Stromal cell of bone marrow (primary cell): ENCODE measurements around the gene PHACTR3.

Experiments used
- DNase-seq: peaks from one replicate; pipeline ENCODE4 v3.0.0-alpha.2; 2012; ENCODE audit warnings: low read depth

PHACTR3 gene

DNA sequence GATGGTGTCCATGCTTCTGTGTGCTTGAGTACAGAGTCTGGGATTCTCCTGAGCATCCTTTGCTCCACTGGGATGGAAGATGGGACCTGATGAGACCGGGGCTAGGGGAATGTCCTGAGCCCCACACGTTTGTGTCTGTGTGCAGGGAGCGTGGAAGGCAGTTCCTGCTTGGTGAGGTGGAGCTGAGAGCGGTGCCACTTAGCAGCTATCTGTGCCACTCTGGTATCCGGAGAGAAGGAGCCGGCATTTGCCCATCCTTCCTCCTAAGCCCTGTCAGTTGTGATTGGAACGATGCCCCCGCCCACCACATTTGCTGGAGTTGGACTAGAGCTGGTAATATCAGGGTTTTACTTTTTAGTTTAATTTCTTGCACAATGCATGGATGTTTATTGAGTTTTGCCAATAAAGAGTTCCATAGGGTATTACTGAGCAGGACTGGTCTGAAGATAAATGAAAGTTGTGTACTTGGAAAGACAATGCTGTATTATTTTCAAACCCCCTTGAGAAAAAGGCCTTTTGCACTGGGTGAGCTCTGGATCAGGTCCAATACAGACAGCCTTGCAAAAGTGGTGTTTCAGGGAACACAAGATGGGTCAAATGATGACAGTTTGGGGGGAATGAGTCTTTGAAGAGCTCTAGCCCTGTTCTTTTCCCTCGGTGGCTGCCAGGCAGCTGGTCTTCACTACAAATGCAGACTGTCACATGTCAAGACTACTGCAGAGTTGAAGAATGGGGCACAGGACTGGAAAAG lies 198.3 kb downstream of the PHACTR3 start:
- DNase-seq: no peak

GRCh38 chr20:59804347-59804746 lies 200.0 kb downstream of the PHACTR3 start:
- no peak for DNase-seq

GRCh38 chr20:59804871-59805665 lies 200.7 kb downstream of the PHACTR3 start:
- DNase-seq: no peak

- no peak for DNase-seq
These were observed 201.6 kb downstream of the PHACTR3 start for GRCh38 chr20:59805786-59806577.

- no peak for DNase-seq
These were observed 202.2 kb downstream of the PHACTR3 start for GRCh38 chr20:59806578-59806975.

GRCh38 chr20:59807909-59808728 lies 203.8 kb downstream of the PHACTR3 start:
- no peak for DNase-seq

DNA sequence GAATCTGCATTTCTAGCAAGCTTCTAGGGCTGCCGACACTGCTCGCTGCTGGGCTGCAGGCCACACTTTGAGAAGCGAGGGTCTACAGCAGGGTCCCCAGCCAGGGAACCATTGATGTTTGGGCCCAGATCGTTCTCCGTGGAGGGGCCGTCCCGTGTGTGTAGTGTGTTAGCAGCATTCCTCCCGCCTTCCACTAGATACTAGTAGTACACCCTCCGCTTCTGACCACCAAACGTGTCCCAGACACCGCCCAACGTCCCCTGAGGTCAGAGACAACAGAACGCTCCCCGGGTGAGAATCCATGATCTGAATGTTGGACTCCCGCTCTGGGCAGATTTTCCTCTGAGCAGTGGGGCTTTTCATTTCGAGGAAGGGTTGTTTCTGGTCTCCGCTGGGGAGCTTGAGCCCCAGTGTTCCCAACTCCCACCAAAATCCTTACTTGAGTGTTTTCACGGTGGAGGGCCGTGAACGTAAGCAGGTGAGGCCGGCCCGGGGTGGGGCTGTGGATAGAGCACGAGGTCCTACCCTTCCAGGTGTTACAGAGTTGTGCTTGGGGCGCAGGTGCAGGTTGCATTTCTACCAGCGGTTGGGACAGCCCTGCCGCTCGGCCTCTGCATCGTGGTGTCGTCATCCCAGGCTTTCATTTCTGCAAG lies 204.5 kb downstream of the PHACTR3 start:
- no peak for DNase-seq

DNA sequence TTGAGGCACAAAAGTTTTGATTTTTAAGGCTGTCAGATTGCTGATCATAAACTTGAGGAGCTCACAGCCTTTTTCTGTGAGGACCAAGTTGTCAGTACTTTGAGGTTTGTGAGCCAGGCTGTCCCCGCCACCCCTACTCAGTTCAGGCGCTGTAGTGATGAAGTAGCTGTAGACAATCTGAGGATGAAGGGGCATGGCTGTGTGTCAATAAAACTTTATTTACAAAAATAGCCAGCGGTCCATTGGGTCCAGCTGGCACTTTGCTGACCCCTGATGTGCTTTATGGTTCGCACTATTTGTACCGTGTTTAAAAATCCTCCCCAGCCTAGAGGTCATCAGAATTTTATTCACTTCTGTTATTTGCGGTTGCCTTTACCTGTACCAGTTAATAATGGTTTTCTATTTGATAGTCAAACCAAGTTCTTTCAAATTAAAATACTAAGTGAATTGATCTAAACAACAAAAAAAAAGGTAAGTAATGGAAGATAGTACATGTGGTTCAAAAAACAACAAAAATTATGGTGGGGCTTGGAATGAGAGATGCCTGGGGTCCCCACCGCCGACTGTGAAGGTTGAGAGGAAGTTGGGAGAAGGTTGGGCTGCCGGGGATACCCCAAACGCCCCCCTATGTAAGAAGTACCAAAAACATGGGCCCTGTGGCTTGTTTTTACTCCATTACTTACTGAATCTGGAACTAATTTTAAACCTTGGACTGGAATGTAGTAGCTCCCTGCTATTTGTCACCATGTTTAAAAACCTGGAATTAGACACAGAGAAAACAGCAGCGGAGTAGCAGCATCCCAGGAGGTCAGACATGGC lies 205.5 kb downstream of the PHACTR3 start:
- DNase-seq: no peak

DNA sequence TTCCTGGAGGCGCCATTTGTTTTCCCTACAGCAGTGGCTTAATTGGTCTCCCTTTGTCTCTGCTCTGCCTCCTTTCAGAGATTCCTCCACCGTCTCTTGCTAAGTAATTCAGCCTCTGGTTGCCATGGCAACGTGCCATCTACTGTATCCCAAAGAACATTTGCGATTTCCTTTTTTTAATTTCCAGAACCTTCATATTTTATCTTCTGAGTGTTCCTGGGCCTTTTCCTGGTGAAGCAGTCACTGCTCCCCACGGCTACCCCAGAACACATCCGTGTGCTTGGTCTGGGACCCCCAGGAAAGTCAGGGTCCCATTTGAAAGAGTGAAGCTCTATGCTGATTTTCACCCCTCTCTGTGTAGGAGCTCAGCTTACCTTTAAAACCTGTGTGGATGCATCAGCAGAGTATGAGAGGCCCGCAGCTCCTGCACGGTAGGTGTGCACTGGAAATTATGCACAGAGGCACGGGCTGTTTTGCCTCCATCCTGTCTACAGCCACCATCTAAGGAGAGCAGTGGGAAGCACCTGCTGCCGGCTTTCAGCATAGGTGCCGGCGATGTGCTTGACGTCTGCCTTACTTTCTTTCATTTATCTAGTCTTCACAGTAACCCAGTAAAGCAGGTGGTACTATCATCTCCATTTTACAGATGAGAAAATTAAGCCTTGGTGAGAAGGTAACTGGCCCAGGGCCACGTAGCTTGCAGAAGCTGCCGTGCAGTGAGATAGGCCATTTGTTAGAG lies 206.3 kb downstream of the PHACTR3 start:
- DNase-seq: no peak

- no peak for DNase-seq
These were observed 207.4 kb downstream of the PHACTR3 start for GRCh38 chr20:59811681-59812171.

GRCh38 chr20:59812286-59813125 lies 208.2 kb downstream of the PHACTR3 start:
- DNase-seq: no peak

- DNase-seq: no peak
These were observed 209.0 kb downstream of the PHACTR3 start for GRCh38 chr20:59813126-59813947.

- DNase-seq: no peak
These were observed 209.9 kb downstream of the PHACTR3 start for GRCh38 chr20:59813948-59814839.

DNA sequence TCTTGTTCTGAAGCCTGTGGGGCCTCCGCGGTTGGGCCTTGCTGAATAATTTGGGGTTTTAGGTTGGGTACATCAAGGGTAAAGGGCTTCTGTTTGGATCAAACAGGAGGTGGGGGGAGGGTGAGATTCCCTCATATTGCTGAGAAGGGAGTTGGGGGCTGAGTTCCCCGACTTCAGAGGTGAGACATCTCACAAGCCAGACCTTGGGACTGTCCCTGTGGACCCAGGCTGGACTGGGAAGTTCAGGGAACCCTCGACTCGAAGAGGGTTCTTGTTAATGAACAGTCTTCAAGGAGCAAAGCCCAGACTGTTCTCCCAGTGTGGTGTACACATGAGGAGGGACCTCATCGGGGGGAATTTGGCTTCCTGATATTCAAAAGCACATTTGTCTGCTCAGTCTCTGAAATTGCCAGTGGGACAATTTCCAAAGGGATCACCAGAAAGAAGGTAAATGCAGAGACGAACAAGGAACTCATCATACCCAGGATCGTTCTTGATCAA lies 210.6 kb downstream of the PHACTR3 start:
- no peak for DNase-seq

- DNase-seq: no peak
These were observed 211.9 kb downstream of the PHACTR3 start for GRCh38 chr20:59816146-59816738.

DNA sequence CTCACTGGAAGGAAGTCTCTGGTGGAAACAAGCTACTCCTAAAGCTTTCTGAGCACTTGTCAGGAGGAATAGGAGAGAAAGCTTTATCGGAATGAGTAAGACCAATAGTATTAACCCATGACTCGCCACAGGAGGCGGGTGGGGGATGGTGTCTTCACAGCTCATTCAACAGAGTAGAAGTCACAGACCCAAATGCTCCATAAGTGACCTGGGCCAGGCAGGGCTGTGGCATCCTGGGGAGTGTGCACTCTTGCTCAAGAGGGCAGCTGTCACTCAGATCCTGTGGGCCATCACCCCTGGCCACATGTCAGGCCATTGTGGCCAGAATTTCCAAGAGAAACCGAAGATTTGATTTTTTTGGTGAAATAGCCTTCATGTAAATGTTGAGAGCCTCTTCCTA lies 213.1 kb downstream of the PHACTR3 start:
- DNase-seq: no peak
